MCF 10A (cell line): Measurements from ENCODE around the gene DNAJC21. TPM values are rescaled to one million over a fixed set of nuclear protein-coding genes. Genes with fewer than 3 reads are reported as not detected.

Experiments used
- BruUV-seq: library from RNA; stranded (reverse); fragments of 400-500 nt; replicated peaks from 2 replicates; lab custom pipeline; 2021; lab: Mats Ljungman, UMichigan
- CTCF ChIA-PET: fragments of 300-600 bp; sonication (Branson Sonifier 250); formaldehyde crosslinking; extraction: SDS; loops from one replicate; lab custom pipeline; 2021; ENCODE audit warnings: antibody characterized with exemption, inconsistent platforms; lab: Yijun Ruan, JAX
- POLR2A ChIA-PET: fragments of 300-600, 350-650 bp; sonication (Branson Sonifier 250); formaldehyde crosslinking; extraction: SDS; loops from one replicate; lab custom pipeline; 2020; ENCODE audit warnings: antibody characterized with exemption, inconsistent platforms; lab: Yijun Ruan, JAX
- DNase-seq: peaks from one replicate; pipeline ENCODE4 v3.0.0-alpha.2; 2018; ENCODE audit not compliant: unreplicated experiment
- H3K27ac Mint-ChIP-seq: one replicate; pipeline ENCODE4 v1.8.0; 2022; ENCODE audit warnings: mild to moderate bottlenecking, low read depth, mixed read lengths; ENCODE audit not compliant: unreplicated experiment
- H3K27me3 Mint-ChIP-seq: one replicate; pipeline ENCODE4 v1.8.0; 2022; ENCODE audit warnings: mixed read lengths; ENCODE audit not compliant: insufficient read depth, unreplicated experiment
- H3K36me3 Mint-ChIP-seq: one replicate; pipeline ENCODE4 v1.8.0; 2022; ENCODE audit warnings: mild to moderate bottlenecking, moderate library complexity, mixed read lengths; ENCODE audit not compliant: insufficient read depth, unreplicated experiment
- H3K4me1 Mint-ChIP-seq: one replicate; pipeline ENCODE4 v1.8.0; 2022; ENCODE audit warnings: mixed read lengths; ENCODE audit not compliant: insufficient read depth, unreplicated experiment
- H3K4me3 Mint-ChIP-seq: one replicate; pipeline ENCODE4 v1.8.0; 2022; ENCODE audit warnings: mild to moderate bottlenecking, moderate library complexity, mixed read lengths; ENCODE audit not compliant: unreplicated experiment
- H3K9me3 Mint-ChIP-seq: one replicate; pipeline ENCODE4 v1.8.0; 2022; ENCODE audit warnings: mixed read lengths; ENCODE audit not compliant: unreplicated experiment
- intact Hi-C: fragments of 100-400 bp; cut with micrococcal nuclease; formaldehyde crosslinking; loops from 2 replicates; pipeline ENCODE4 v1.14.1; 2022
- total RNA-seq: library from RNA; stranded (reverse); gene quantifications from 2 replicates; pipeline ENCODE4 v1.2.3, GENCODE V29; 2022
- TF ChIP-seq, protein P1 (sequence below): fragments of 200-600 bp; IDR thresholded peaks from one replicate; pipeline ENCODE4 v1.8.0; 2022; ENCODE audit warnings: antibody characterized with exemption, mild to moderate bottlenecking; ENCODE audit not compliant: unreplicated experiment

DNAJC21 gene
- total RNA-seq, 1 experiment from 2014 or later: 64.6 TPM

DNA sequence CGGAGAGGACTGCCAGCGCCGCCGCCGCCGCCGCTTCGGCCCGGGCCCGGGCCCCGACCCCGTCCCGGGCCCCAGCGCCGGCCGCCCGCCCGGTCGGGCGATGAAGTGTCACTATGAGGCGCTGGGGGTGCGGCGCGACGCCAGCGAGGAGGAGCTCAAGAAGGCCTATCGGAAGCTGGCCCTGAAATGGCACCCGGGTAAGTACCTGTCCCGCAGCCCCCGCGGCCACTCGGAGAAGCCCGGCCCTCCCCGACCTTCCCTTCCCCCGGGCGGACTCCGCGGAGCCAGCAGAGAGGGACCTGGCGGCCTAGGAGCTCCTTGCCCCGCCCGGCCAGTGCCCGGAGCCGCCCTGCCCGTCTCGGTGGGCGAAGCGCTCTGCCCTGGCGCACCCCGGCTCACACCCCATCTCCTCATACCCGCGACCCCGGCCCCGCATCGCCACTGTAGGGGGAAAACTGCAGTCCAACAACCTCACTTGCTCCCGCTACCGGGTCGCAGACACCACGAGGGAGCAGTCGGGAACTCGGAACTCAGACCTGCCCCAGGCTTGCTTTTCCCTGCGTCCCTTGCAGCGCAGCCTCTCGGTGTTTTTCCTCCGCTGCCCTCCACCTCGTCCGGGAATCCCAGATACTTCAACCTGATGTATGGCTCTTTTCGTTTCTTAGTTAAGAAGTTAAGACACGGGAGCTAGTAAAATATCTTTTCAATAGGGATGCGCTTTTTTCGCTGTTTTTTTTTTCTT is 532 bp downstream of the DNAJC21 start:
- no TSS peak for BruUV-seq

DNA sequence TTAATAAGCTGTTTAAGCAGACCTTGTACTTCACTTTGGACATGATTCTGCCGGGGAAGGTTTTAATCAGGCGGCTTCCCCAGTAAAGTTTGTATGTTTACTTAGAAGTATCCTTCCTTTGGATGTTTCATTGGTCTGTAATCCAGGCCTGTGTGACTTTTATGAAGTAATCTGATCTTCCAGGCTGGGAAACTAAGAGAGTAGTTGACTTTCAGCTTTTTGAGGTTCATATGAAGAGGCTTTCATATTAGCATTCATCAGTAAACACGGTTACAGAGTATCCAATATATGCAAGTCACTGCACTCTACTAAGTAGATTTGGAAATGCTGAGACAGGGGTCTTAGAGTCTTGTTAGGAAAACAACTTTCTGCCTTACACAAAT is 1.1 kb downstream of the DNAJC21 start:
- ChIA-PET CTCF (interaction anchor here (0.6 to 1.8 kb wide), 4 partner anchors 9 to 636 kb away, joined by 3 to 13 read pairs (median 5); no protein-coding TSS in a partner anchor), POLR2A (interaction anchor here (0.6 to 3.8 kb wide), 14 partner anchors 9 to 1490 kb away, joined by 3 to 157 read pairs (median 4); partner anchors contain the start of genes AMACR, BRIX1, NADK2 and RAD1)
- intact Hi-C loops: loop anchor here (1.0 kb wide), 1 partner anchor 73 kb away; no protein-coding TSS in a partner anchor
- H3K36me3 Mint-ChIP-seq: peaks cover 32% of the 10 kb centered on the region
- H3K4me3 Mint-ChIP-seq: peak overlapping the region; percentile 99
- TF ChIP-seq, protein P1, sequence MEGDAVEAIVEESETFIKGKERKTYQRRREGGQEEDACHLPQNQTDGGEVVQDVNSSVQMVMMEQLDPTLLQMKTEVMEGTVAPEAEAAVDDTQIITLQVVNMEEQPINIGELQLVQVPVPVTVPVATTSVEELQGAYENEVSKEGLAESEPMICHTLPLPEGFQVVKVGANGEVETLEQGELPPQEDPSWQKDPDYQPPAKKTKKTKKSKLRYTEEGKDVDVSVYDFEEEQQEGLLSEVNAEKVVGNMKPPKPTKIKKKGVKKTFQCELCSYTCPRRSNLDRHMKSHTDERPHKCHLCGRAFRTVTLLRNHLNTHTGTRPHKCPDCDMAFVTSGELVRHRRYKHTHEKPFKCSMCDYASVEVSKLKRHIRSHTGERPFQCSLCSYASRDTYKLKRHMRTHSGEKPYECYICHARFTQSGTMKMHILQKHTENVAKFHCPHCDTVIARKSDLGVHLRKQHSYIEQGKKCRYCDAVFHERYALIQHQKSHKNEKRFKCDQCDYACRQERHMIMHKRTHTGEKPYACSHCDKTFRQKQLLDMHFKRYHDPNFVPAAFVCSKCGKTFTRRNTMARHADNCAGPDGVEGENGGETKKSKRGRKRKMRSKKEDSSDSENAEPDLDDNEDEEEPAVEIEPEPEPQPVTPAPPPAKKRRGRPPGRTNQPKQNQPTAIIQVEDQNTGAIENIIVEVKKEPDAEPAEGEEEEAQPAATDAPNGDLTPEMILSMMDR: no peak
- peak overlapping the region; percentile 98 for H3K27ac Mint-ChIP-seq
- H3K9me3 Mint-ChIP-seq: no peaks in the 10 kb centered on the region
- H3K27me3 Mint-ChIP-seq: no peaks in the 10 kb centered on the region
- TSS peak; percentile 58 for BruUV-seq
- peaks cover 13% of the 10 kb centered on the region for H3K4me1 Mint-ChIP-seq
- peak; percentile 14 for DNase-seq

More for the DNA sequence above, 532 bp downstream of the DNAJC21 start:
- peaks cover 32% of the 10 kb centered on the region for H3K36me3 Mint-ChIP-seq
- intact Hi-C loops: loop anchor here (1.0 to 2.0 kb wide), 2 partner anchors 15 to 73 kb away; partner anchors contain the start of genes BRIX1 and RAD1
- peak; percentile 83 for DNase-seq
- no peaks in the 10 kb centered on the region for H3K27me3 Mint-ChIP-seq
- H3K9me3 Mint-ChIP-seq: no peaks in the 10 kb centered on the region
- H3K4me3 Mint-ChIP-seq: peak overlapping the region; percentile 99
- peaks cover 13% of the 10 kb centered on the region for H3K4me1 Mint-ChIP-seq
- TF ChIP-seq, protein P1: no peak
- ChIA-PET CTCF (interaction anchor here (0.6 to 1.8 kb wide), 6 partner anchors 9 to 432 kb away, joined by 3 to 13 read pairs (median 4); no protein-coding TSS in a partner anchor), POLR2A (interaction anchor here (0.5 to 3.8 kb wide), 24 partner anchors 10 to 1946 kb away, joined by 3 to 157 read pairs (median 4); partner anchors contain the start of genes AMACR, BRIX1, NADK2 and NIPBL)
- H3K27ac Mint-ChIP-seq: peak overlapping the region; percentile 98

GRCh38 chr5:34930870-34931269 is 1.5 kb downstream of the DNAJC21 start:
- no TSS peak for BruUV-seq
- peak overlapping the region; percentile 99 for H3K4me3 Mint-ChIP-seq
- no peaks in the 10 kb centered on the region for H3K9me3 Mint-ChIP-seq
- TF ChIP-seq, protein P1: no peak
- H3K27me3 Mint-ChIP-seq: no peaks in the 10 kb centered on the region
- peaks cover 13% of the 10 kb centered on the region for H3K4me1 Mint-ChIP-seq
- intact Hi-C loops: loop anchor here (1.0 kb wide), 1 partner anchor 72 kb away; no protein-coding TSS in a partner anchor
- no peak for DNase-seq
- CTCF ChIA-PET: interaction anchor here (0.6 to 1.7 kb wide), 3 partner anchors 10 to 635 kb away, joined by 3 to 13 read pairs (median 5); no protein-coding TSS in a partner anchor
- POLR2A ChIA-PET: interaction anchor here (1.2 to 3.8 kb wide), 7 partner anchors 9 to 1490 kb away, joined by 3 to 157 read pairs (median 5); partner anchors contain the start of genes AMACR, BRIX1, RAD1 and TARS1
- H3K27ac Mint-ChIP-seq: peak overlapping the region; percentile 98
- peaks cover 32% of the 10 kb centered on the region for H3K36me3 Mint-ChIP-seq

DNA sequence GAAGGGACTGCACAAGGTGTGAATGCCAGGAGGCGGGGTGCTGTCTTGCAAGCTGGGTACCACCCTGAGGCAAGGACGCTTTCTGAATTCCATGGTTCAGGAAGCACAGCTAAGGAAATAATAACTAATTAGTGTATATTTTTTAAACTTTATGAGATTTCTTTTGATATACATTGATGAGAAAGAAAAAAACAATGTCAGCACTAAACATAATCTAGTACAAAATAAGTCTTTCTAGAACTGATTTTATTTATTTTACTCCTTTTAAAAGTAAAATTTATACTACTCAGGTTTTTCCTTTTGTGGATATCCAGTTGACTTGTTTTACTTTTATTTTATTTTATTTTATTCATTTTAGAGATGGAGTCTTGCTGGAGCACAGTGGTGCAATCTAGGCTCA is 3.6 kb downstream of the DNAJC21 start:
- Mint-ChIP-seq H3K27me3 (no peaks in the 10 kb centered on the region), H3K36me3 (peaks cover 39% of the 10 kb centered on the region), H3K4me3 (no peak overlapping the region), H3K9me3 (no peaks in the 10 kb centered on the region), H3K27ac (no peak overlapping the region), H3K4me1 (peaks cover 13% of the 10 kb centered on the region)
- no TSS peak for BruUV-seq
- CTCF ChIA-PET: interaction anchor here (0.5 to 1.1 kb wide), 2 partner anchors 69 to 71 kb away, joined by 3 to 4 read pairs; no protein-coding TSS in a partner anchor
- no peak for DNase-seq
- POLR2A ChIA-PET: interaction anchor here (0.6 to 1.7 kb wide), 3 partner anchors 14 to 312 kb away, joined by 3 to 4 read pairs (median 4); no protein-coding TSS in a partner anchor
- TF ChIP-seq, protein P1: no peak
- intact Hi-C loops: no loop called here
